Left ventricle myocardium inferior (tissue), 1 donor: ENCODE results near the gene AP4E1. TPM values are rescaled to one million over a fixed set of nuclear protein-coding genes. Genes with fewer than 3 reads are reported as not detected.
"Not testable (repeated sequence)": the region's sequence is repeated elsewhere in the genome, so short reads cannot be mapped to it uniquely, and the experiment has no call there.

ENCODE experiments used
- DNase-seq: peaks from one replicate; pipeline ENCODE4 v3.0.0-alpha.2; 2020
- H3K27ac ChIP-seq: fragments of 200-600 bp; replicated peaks from 2 replicates; pipeline ENCODE4 v1.8.0; 2021
- H3K27me3 ChIP-seq: fragments of 200-600 bp; 2 replicates; pipeline ENCODE4 v1.8.0; 2021; ENCODE audit warnings: low read depth
- H3K36me3 ChIP-seq: fragments of 200-600 bp; 2 replicates; pipeline ENCODE4 v1.8.0; 2021
- H3K4me1 ChIP-seq: fragments of 200-600 bp; 2 replicates; pipeline ENCODE4 v1.8.0; 2021
- H3K4me3 ChIP-seq: fragments of 200-600 bp; 2 replicates; pipeline ENCODE4 v1.8.0; 2021; ENCODE audit warnings: mild to moderate bottlenecking, moderate library complexity
- H3K9me3 ChIP-seq: fragments of 200-600 bp; replicated peaks from 2 replicates; pipeline ENCODE4 v1.8.0; 2021
- CTCF ChIP-seq: fragments of 200-600 bp; IDR thresholded peaks from 2 replicates; pipeline ENCODE4 v1.8.0; 2021; ENCODE audit warnings: antibody characterized with exemption, mild to moderate bottlenecking, borderline replicate concordance
- intact Hi-C: fragments of 100-400 bp; cut with micrococcal nuclease; formaldehyde crosslinking; loops from one replicate; pipeline ENCODE4 v1.11.0; 2022
- total RNA-seq: library from RNA; stranded (reverse); fragmentation: NEBNext Ultra II Directional; extraction: Animal tissue kit (Norgen Biotek cat#: 25700); gene quantifications from one replicate; pipeline ENCODE4 v1.2.1, GENCODE V29; 2021
- donor health status: DM: no; HTN: yes; CAD: no; lungs with severe emphysema.

The AP4E1 gene
- total RNA-seq, 1 donor from 2014 or later: 8.0 TPM

DNA sequence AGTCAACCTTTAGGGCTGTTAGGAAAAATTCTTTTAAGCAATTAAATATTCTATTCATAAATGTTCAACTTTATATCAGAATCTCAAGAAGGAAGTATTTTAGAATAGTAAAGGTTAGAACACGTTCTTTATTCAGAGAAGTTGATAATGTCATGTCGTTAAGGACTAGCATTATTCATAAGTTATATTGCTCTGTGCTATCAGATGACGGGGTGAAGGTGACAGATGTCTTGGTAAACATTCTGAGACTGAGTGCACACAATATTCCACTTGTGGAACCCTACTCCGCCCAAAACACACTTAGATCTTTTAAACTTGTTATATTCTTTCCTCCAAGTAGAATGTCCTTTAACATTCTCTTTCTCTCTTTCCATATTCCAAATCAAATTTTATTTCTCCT is 7.9 kb downstream of the AP4E1 start:
- no peak overlapping the region for H3K4me3 ChIP-seq
- intact Hi-C loops: no loop called here
- no peaks in the 10 kb centered on the region for H3K9me3 ChIP-seq
- no peaks in the 10 kb centered on the region for H3K27me3 ChIP-seq
- no peak overlapping the region for H3K27ac ChIP-seq
- H3K36me3 ChIP-seq: peaks cover 71% of the 10 kb centered on the region
- peaks cover 4% of the 10 kb centered on the region for H3K4me1 ChIP-seq
- TF ChIP-seq CTCF: no peak
- no peak for DNase-seq

GRCh38 chr15:50919359-50919758 is 10.9 kb downstream of the AP4E1 start:
- H3K27ac ChIP-seq, H3K9me3 ChIP-seq, H3K4me3 ChIP-seq, H3K27me3 ChIP-seq, intact Hi-C loops, H3K4me1 ChIP-seq, DNase-seq: not testable (repeated sequence)
- H3K36me3 ChIP-seq: peaks cover 46% of the 10 kb centered on the region

- H3K9me3 ChIP-seq: no peaks in the 10 kb centered on the region
- no peak overlapping the region for H3K4me3 ChIP-seq
- H3K27ac ChIP-seq: no peak overlapping the region
- no peak for DNase-seq
- no peaks in the 10 kb centered on the region for H3K27me3 ChIP-seq
- intact Hi-C loops: no loop called here
- TF ChIP-seq CTCF: no peak
- H3K36me3 ChIP-seq: peaks cover 64% of the 10 kb centered on the region
- H3K4me1 ChIP-seq: no peaks in the 10 kb centered on the region
Measured at GRCh38 chr15:50925281-50925680, 16.8 kb downstream of the AP4E1 start.

DNA sequence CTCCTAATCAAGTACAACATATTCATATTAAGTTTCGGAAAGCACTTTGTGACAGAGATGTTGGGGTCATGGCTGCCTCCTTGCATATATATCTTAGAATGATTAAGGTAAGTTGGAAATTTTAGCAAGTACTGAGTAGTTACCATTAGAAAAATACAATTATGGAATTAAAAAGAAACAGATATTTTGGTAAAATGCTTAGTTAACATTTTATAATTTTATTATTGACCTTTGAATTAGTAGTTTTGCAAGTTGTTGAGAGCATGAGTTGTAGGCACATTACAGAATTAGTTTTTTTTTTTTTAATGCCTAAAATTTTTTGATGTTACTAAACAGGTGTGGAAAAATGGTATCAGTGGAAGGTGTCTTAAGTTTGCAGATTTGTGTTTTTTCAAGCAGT is 20.6 kb downstream of the AP4E1 start:
- Histone ChIP-seq H3K36me3 (peaks cover 83% of the 10 kb centered on the region), H3K27ac (no peak overlapping the region), H3K27me3 (no peaks in the 10 kb centered on the region), H3K9me3 (no peaks in the 10 kb centered on the region), H3K4me3 (no peak overlapping the region), H3K4me1 (no peaks in the 10 kb centered on the region)
- DNase-seq: no peak
- TF ChIP-seq CTCF: no peak
- intact Hi-C loops: no loop called here

DNA sequence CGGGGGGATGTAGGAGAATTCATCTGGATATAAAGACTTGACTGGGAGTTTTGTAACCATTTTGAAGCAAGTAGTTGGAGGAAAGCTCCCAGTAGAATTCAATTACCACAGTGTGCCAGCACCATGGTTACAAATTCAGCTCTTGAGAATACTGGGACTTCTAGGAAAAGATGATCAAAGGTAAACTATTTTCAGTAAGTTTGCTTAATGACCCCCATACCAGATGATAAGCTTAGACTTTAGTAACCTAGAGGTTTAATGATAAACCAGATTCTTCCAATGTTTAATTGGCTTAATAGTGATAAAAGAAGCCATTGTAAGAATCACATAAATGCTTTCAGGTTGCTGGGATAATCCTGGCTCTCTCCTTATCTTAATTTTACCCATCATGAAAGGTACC is 22.3 kb downstream of the AP4E1 start:
- no peak for DNase-seq
- intact Hi-C loops: no loop called here
- Histone ChIP-seq H3K27ac (no peak overlapping the region), H3K4me1 (no peaks in the 10 kb centered on the region), H3K9me3 (no peaks in the 10 kb centered on the region), H3K36me3 (peaks cover 78% of the 10 kb centered on the region), H3K27me3 (no peaks in the 10 kb centered on the region), H3K4me3 (no peak overlapping the region)
- TF ChIP-seq CTCF: no peak

DNA sequence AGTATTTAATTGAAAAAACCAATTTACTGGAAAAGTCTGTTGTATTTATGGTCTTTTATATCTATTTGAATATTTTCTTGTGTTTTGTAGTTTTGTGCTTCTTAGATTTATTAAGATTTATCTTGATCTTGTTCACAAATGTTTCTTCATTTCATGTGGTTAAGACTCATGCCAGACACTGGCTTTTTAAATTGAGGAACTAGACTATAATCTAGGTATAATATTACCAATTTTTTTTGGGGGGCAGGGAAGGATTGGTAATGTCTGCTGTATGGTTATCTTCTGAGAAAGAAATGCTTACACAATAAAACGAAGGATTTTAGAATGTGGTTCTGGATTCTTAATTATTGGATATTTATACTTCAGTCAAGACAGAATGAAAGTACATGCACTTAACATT is 24.9 kb downstream of the AP4E1 start:
- TF ChIP-seq CTCF: no peak
- peaks cover 70% of the 10 kb centered on the region for H3K36me3 ChIP-seq

More for the DNA sequence above, 24.9 kb downstream of the AP4E1 start:
- H3K9me3 ChIP-seq: no peaks in the 10 kb centered on the region
- no peak overlapping the region for H3K4me3 ChIP-seq
- intact Hi-C loops: no loop called here
- no peaks in the 10 kb centered on the region for H3K27me3 ChIP-seq
- no peak for DNase-seq
- no peak overlapping the region for H3K27ac ChIP-seq
- H3K4me1 ChIP-seq: no peaks in the 10 kb centered on the region
